Mesenteric fat pad (tissue), 1 donor: ENCODE data around the gene TGFBR3L. TPM values are rescaled to one million over a fixed set of nuclear protein-coding genes. Genes with fewer than 3 reads are reported as not detected.
"Not testable (repeated sequence)": the region's sequence is repeated elsewhere in the genome, so short reads cannot be mapped to it uniquely, and the experiment has no call there.

Source experiments
- DNase-seq: peaks from one replicate; pipeline ENCODE4 v3.0.0-alpha.2; 2020; ENCODE audit warnings: low spot score
- total RNA-seq: library from RNA; stranded (reverse); fragmentation: NEBNext Ultra II Directional; extraction: Animal tissue kit (Norgen Biotek cat#: 25700); gene quantifications from one replicate; pipeline ENCODE4 v1.2.1, GENCODE V29; 2021
- donor health status: DM: yes; HTN: yes; CAD: no.

Gene TGFBR3L
- total RNA-seq, 1 donor from 2014 or later = not detected

- DNase-seq = no peak
Observed at GRCh38 chr19:7879111-7879807, 35.4 kb upstream of the TGFBR3L start.

GRCh38 chr19:7879836-7880235, 34.8 kb upstream of the TGFBR3L start:
- DNase-seq = no peak

GRCh38 chr19:7881910-7882309, 32.7 kb upstream of the TGFBR3L start:
- no peak for DNase-seq

GRCh38 chr19:7883105-7883504, 31.5 kb upstream of the TGFBR3L start:
- no peak for DNase-seq

GRCh38 chr19:7883796-7884570, 30.6 kb upstream of the TGFBR3L start:
- no peak for DNase-seq

GRCh38 chr19:7885818-7886217, 28.8 kb upstream of the TGFBR3L start:
- DNase-seq = no peak

- no peak for DNase-seq
Observed at GRCh38 chr19:7887408-7888144, 27.1 kb upstream of the TGFBR3L start.

GRCh38 chr19:7888145-7888825, 26.3 kb upstream of the TGFBR3L start, which contains the start of gene LRRC8E:
LRRC8E (plus strand) TSS chr19:7888510; CDS start chr19:7895604, 7,094 bp downstream.
- DNase-seq = no peak

GRCh38 chr19:7888826-7889217, 25.8 kb upstream of the TGFBR3L start:
- DNase-seq = no peak

GRCh38 chr19:7893362-7894101, 21.1 kb upstream of the TGFBR3L start:
- DNase-seq = not testable (repeated sequence)

- DNase-seq = no peak
Observed at GRCh38 chr19:7894612-7895309, 19.9 kb upstream of the TGFBR3L start.

GRCh38 chr19:7895565-7895964, 19.1 kb upstream of the TGFBR3L start:
- no peak for DNase-seq

GRCh38 chr19:7897292-7897691, 17.3 kb upstream of the TGFBR3L start:
- DNase-seq = no peak

- no peak for DNase-seq
Observed at GRCh38 chr19:7898967-7899366, 15.7 kb upstream of the TGFBR3L start.

GRCh38 chr19:7899751-7900378, 14.8 kb upstream of the TGFBR3L start:
- no peak for DNase-seq

GRCh38 chr19:7900401-7900870, 14.2 kb upstream of the TGFBR3L start:
- no peak for DNase-seq

- no peak for DNase-seq
Observed at GRCh38 chr19:7900931-7901330, 13.7 kb upstream of the TGFBR3L start.

- DNase-seq = no peak
Observed at GRCh38 chr19:7901337-7901736, 13.3 kb upstream of the TGFBR3L start.

GRCh38 chr19:7902796-7903243, 11.8 kb upstream of the TGFBR3L start:
- no peak for DNase-seq
